Ishikawa (cell line): ENCODE results near the gene KRT84.

ENCODE experiments used
- CEBPB ChIP-seq: IDR thresholded peaks from 2 replicates; pipeline ENCODE4 v1.6.1; 2012
- CREB1 ChIP-seq: IDR thresholded peaks from 2 replicates; pipeline ENCODE4 v1.6.1; 2012; ENCODE audit warnings: low read depth
- EGR1 ChIP-seq: IDR thresholded peaks from 2 replicates; pipeline ENCODE4 v1.6.1; 2012
- EP300 ChIP-seq: IDR thresholded peaks from 2 replicates; pipeline ENCODE4 v1.6.1; 2012; ENCODE audit warnings: borderline replicate concordance
- FOXM1 ChIP-seq: IDR thresholded peaks from 2 replicates; pipeline ENCODE4 v1.6.1; 2012; ENCODE audit warnings: low read depth, borderline replicate concordance
- RAD21 ChIP-seq: IDR thresholded peaks from 2 replicates; pipeline ENCODE4 v1.6.1; 2012; ENCODE audit warnings: low read depth
- TCF12 ChIP-seq: IDR thresholded peaks from 2 replicates; pipeline ENCODE4 v1.6.1; 2012; ENCODE audit warnings: low read depth
- TEAD4 ChIP-seq: IDR thresholded peaks from 2 replicates; pipeline ENCODE4 v1.6.1; 2012
- YY1 ChIP-seq: IDR thresholded peaks from 2 replicates; pipeline ENCODE4 v1.6.1; 2012; ENCODE audit warnings: low read depth
- ZBTB7A ChIP-seq: IDR thresholded peaks from 2 replicates; pipeline ENCODE4 v1.6.1; 2012; ENCODE audit warnings: low read depth
- TF ChIP-seq, protein P1 (sequence below): IDR thresholded peaks from 2 replicates; pipeline ENCODE4 v1.6.1; 2012; ENCODE audit warnings: low read depth, mild to moderate bottlenecking
- TF ChIP-seq, protein P2 (sequence below): IDR thresholded peaks from 2 replicates; pipeline ENCODE4 v1.6.1; 2012

DNA sequence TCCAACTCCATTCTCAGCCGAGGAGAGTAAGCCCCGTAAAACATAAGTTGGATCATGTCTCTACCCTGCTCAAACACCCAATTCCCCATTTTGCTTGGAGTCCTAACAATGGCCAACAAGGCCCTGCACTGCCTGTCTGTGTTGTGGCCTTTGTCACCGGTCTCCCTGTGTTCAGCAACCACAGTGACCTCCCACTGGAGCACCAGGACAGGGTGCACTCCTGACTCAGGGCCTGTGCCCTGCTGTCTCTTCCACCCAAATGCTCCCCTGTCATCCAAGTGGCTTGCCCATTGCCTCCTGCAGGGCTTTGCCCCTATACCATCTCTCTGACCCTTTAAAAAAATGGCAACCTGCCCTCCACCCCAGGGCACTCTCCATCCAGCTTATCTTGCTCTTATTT lies 13.7 kb downstream of the KRT84 start:
- TF ChIP-seq, protein P1, sequence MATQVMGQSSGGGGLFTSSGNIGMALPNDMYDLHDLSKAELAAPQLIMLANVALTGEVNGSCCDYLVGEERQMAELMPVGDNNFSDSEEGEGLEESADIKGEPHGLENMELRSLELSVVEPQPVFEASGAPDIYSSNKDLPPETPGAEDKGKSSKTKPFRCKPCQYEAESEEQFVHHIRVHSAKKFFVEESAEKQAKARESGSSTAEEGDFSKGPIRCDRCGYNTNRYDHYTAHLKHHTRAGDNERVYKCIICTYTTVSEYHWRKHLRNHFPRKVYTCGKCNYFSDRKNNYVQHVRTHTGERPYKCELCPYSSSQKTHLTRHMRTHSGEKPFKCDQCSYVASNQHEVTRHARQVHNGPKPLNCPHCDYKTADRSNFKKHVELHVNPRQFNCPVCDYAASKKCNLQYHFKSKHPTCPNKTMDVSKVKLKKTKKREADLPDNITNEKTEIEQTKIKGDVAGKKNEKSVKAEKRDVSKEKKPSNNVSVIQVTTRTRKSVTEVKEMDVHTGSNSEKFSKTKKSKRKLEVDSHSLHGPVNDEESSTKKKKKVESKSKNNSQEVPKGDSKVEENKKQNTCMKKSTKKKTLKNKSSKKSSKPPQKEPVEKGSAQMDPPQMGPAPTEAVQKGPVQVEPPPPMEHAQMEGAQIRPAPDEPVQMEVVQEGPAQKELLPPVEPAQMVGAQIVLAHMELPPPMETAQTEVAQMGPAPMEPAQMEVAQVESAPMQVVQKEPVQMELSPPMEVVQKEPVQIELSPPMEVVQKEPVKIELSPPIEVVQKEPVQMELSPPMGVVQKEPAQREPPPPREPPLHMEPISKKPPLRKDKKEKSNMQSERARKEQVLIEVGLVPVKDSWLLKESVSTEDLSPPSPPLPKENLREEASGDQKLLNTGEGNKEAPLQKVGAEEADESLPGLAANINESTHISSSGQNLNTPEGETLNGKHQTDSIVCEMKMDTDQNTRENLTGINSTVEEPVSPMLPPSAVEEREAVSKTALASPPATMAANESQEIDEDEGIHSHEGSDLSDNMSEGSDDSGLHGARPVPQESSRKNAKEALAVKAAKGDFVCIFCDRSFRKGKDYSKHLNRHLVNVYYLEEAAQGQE: no peak
- TF ChIP-seq CEBPB: no peak
- TF ChIP-seq, protein P2, sequence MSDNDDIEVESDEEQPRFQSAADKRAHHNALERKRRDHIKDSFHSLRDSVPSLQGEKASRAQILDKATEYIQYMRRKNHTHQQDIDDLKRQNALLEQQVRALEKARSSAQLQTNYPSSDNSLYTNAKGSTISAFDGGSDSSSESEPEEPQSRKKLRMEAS: no peak
- no peak for TF ChIP-seq RAD21
- TF ChIP-seq EP300: no peak
- TF ChIP-seq TEAD4: no peak
- TF ChIP-seq FOXM1: no peak
- TF ChIP-seq TCF12: no peak
- TF ChIP-seq YY1: no peak
- no peak for TF ChIP-seq EGR1
- TF ChIP-seq CREB1: no peak
- no peak for TF ChIP-seq ZBTB7A
